Activated T-helper 9 cell treated with anti-CD3 and anti-CD28 coated beads, Interleukin-2, amount 50 U/mL, for 16 hours (primary cell): ENCODE data around the gene CALD1.

ENCODE experiments used
- DNase-seq: peaks from one replicate; pipeline ENCODE4 v3.0.0-alpha.2; 2020; ENCODE audit warnings: low read depth

The CALD1 gene

DNA sequence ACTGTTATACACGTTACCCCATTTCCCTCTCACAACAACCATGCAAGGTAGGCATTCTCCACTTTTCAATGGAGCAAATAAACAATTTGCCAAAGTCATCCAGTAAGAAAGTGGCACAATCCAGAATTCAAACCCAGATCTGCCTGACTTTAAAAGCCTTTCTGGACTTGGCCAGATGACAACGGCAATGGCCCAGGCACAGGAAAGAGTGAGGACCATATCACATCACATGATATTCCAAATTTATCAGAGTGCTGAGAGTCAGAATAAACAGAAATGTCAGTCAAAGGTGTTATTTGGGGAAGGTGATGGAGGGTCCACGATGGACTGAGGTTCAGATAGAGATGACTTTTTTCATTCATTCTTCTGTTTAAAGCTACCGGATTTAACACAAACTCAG lies 48.0 kb downstream of the CALD1 start:
- DNase-seq = no peak

DNA sequence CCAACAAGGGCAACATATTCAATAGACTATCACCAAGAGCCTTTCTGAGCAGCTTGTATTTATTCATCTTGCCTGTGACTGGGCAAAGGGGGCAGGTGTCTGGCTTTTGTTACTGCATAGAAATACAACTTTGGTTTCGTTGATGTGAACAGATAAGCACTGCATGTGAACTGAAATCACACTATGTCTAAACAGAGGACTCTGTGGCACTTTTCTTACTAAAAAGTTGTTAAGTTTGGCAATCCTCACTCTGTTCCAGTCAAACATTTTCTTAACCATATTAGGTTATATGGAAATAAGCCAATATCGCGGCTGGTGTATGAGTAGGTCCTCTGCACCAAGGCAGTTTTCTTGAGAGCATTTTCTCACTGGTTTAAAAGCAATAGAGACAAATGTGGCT lies 48.5 kb downstream of the CALD1 start:
- DNase-seq = no peak

GRCh38 chr7:134828361-134828760 lies 48.9 kb downstream of the CALD1 start:
- no peak for DNase-seq

DNA sequence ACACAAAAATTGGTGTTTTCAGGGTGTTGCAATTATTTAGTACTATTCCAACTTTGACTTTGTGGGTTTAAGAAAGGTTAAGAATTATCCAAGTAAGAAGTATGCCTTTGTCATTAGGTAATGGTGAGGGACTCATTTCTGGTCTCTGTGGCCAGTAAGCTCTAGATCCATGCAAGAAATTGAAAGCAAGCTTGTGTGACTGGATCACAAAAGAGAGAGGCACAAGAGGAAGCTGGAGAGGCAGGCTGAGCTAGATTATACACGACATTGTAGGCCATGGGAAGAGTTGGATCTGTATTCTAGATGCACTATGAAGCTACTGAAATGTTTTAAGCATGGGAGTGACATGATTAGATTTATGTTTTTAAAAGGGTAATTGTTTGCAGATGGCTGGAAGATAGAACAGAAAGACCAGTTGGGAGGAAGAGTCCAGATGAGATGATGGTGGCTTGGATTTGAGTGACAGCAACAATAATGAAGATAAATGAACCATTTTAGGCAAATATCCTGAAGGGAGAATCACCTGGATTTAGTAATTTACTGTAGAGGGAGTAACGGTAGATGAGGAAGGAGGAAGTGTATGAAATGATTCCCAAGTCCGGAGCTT lies 50.0 kb downstream of the CALD1 start:
- no peak for DNase-seq

DNA sequence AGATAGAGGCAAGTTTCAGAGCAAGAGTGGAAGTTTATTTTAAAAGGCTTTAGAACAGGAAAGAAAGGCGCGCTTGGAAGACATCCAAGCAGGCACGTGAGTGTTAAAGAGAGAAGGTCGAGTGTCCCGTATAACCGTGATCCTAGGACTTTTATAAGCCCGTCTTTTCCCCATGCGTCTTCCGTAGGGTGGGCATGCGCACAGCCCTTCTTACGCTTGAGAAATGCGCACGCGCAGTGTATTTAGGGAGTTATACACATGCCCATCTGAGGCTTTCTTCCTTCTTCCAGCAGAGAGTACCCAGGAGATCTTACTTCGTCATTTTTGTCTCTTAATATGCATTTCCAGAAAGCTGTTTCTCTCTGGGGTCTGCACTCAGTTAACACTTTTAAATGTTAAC lies 52.4 kb downstream of the CALD1 start:
- DNase-seq = no peak

DNA sequence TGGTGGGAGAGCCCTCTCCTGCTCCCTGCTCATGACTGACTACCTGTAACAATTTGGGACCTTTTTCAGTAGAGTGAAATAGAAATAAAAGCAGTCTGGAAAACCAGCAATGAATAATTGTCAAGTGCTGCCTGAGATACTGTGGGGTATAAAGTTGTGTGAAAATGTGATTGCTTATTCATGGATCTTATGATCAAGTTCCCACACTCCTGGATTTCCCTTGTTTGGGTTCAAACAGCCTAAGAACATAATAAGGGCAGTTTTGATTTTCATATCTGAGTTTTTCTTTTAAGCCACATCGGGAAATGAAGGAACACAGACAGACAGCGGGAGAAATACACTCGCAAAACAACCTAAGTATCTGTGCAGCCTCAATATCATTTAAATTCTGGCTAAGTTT lies 52.9 kb downstream of the CALD1 start:
- DNase-seq = no peak

DNA sequence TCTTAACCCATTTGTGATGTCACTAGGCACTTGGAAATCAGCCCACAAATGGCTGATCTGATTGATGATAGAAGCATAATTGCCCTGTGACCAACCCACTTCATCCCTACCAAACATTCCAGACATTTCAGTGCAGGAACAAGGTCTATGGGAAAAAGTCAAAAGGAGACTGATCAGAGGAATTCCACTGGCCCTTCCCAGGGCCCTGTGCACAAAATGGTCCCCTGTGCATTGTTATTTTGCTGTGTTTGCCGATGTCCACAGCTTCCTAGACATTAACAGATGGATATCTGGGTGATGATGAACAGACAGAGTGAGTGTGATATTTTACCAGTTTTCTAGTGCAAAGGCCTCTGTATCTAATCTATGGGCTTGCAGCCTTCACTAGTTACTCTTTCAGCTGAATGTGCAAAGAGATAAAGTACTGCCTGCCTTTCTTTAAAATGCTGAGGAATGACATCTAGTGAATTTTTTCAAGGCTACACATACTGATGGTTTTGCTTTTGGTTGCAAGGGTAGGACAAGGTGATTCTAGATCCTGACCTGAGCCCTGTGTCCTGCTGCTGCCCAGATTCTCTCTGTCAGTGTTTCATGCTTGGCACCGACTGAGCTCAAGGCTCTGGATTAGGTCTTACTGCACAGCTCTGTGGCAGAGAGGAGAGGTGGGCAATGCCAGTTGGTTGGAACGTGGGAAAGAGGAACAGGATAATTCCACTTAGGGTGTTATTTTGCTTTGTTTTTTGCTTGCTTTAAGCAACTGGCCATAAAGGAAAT lies 55.4 kb downstream of the CALD1 start:
- no peak for DNase-seq

GRCh38 chr7:134835463-134835823 lies 56.0 kb downstream of the CALD1 start:
- DNase-seq = no peak

DNA sequence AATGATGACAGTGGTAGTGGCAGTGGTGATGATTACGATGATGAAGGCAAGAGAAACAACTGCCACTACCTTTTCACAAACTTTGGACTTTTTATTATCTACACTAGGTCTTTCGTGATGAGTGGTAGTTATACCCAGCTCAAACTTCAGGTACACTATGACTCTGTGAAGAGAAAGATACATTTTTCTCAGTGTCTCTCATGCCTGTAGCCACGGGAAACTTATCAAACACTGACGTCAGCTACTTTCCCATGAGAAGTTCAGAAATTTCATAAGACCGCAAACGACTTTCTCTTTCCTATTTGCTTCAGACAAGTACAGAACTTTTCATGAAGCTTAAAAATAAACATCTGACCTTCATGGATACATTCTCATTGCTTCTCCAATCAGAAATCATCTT lies 57.0 kb downstream of the CALD1 start:
- DNase-seq = no peak

GRCh38 chr7:134839298-134839697 lies 59.9 kb downstream of the CALD1 start:
- no peak for DNase-seq

GRCh38 chr7:134842062-134842461 lies 62.6 kb downstream of the CALD1 start:
- no peak for DNase-seq

GRCh38 chr7:134842886-134843430 lies 63.5 kb downstream of the CALD1 start:
- DNase-seq = no peak

- DNase-seq = no peak
Observed at GRCh38 chr7:134844200-134844599, 64.8 kb downstream of the CALD1 start.

GRCh38 chr7:134845461-134845860 lies 66.0 kb downstream of the CALD1 start:
- DNase-seq = no peak

DNA sequence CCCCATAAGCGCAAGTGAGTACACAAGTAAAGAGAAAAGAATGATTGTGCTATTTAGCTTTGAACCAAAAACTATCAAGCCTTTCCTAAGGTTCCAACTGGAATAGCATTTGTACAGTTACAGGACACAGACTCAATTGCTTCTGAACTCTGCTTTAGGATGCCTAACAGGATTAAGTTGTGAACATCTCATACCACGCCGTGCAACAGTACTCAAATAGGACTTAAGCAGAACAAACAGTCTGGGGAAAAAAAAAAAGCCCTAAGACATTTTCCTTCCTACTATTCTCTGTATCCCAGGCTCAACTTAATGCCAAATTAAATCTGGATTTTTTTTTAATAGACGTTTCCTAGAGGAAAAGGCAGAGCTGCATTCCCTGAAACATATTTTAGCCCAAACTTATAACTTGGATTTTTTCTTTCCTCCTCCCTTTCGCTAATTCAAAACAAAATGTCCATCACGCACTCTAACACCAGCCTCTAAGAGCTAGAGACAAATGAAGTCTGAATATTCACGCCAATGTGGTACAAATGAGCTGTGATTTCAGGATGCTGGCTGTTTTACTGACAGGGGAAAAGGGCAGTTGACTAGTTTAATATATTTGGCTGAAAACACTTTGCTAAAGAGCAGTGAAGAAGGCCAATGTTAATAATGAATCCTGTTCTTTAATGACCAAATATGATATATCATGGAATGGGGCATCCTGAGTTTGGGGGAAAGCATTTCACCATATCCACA lies 68.6 kb downstream of the CALD1 start:
- no peak for DNase-seq

GRCh38 chr7:134850066-134850465 lies 70.6 kb downstream of the CALD1 start:
- DNase-seq = no peak

GRCh38 chr7:134851141-134851540 lies 71.7 kb downstream of the CALD1 start:
- no peak for DNase-seq

DNA sequence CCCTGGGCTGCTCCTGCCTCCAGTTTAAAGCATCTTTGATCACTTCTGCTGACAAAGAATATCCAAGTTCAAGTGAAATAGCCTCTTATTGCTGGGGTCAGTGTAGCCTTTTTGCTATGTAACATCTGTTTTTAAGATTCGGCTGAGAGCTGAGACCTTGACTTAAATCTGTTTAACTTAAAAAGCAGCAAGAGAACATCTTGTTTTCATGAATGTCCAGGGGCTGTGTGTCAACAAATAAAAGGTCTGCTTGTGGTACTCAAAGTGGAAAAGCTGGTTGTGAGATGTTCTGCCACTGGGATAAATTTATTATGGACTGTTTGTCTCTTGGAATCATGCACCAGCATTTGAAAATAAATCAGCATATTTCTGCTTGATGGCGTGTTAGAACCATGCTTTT lies 73.2 kb downstream of the CALD1 start:
- no peak for DNase-seq

GRCh38 chr7:134854816-134855215 lies 75.4 kb downstream of the CALD1 start:
- DNase-seq = no peak

GRCh38 chr7:134855442-134855841 lies 76.0 kb downstream of the CALD1 start:
- no peak for DNase-seq

- no peak for DNase-seq
Observed at GRCh38 chr7:134856091-134856490, 76.7 kb downstream of the CALD1 start.

DNA sequence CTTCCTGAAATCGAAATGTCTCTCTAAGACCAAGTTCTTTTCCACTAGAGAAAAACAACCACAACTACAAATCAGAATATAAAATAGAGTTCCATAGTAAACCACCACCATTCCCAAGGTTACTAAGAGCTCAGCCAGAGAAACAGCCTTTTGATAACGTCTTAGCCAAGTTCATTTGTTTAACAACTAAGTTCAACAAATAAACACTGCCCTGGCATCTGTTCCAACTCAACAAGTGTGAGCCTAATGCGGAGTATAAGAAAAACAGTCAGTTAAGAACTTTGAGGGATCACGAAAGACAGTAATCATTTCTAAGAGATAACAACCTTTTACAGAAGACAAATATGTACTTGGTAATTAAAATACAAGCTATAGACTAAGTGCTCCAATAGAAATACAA lies 77.3 kb downstream of the CALD1 start:
- DNase-seq = no peak

DNA sequence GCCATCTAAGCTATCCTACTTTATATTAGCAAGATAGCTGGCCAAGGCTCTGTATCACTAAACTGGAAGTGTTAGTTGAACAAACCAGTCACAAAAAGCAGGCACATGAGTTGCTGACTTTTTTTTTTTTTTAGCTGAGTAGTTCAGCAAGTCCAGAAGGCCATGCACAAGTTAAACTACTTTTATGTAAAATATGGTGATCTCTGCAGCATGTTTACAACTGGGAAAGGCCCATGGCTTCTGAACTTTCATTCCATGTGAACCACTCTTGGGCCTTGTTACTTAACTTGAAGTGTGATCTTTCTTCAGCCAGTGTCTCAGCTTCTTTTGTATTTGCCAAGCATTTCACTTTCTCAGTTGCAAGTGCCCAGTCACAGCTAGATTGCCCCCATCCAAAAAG lies 78.5 kb downstream of the CALD1 start:
- no peak for DNase-seq
